CD4-positive, alpha-beta T cell treated with Interleukin-6 at 100 ng/mL for 8 hours (primary cell): ENCODE measurements around the gene SLC6A16.
"Not testable (repeated sequence)": the region's sequence is repeated elsewhere in the genome, so short reads cannot be mapped to it uniquely, and the experiment has no call there.

Experiments used
- DNase-seq: peaks from one replicate; pipeline ENCODE4 v3.0.0-alpha.2; 2020; ENCODE audit warnings: mixed read lengths, low spot score

SLC6A16 gene

DNA sequence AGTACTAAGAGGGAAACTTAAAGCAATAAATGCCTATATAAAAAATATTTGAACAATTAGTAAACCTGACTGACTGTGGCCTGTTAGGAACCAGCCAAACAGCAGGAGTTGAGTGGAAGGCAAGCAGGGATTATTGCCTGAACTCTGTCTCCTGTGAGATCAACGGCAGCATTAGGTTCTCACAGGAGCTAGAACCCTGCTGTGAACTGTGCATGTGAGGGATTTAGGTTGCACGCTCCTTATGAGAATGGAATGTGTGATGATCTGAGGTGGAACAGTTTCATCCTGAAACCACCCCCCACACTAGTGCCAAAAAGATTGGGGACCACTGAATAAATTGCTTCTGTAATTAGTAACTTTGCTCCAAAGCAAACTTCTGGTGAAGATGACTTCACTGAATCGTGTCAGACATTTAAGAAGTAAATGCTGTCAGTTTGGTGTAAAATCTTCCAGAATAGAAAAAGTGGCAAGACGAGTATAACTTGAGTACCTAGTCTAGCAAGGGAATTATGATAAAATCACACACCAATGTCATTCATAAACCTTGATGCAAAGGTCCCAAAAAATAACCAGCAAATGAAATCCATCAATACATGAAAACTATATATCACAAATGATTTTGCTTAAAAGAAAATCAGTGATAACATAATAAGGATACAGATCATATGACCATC lies 53.8 kb downstream of the SLC6A16 start:
- DNase-seq = no peak

DNA sequence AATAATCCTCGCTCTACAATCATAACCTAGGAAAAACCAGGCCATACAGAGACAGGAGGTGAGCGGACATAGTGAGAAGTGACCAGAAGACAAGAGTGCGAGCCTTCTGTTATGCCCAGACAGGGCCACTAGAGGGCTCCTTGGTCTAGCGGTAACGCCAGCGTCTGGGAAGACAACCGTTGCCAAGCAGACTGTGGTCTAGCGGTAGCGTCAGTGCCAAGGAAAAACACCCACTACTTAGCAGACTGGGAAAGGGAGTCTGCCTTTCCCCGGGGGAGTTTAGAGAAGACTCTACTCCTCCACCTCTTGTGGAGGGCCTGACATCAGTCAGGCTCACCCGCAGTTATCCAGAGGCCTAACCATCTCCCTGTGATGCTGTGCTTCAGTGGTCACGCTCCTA lies 58.6 kb downstream of the SLC6A16 start:
- DNase-seq = not testable (repeated sequence)

DNA sequence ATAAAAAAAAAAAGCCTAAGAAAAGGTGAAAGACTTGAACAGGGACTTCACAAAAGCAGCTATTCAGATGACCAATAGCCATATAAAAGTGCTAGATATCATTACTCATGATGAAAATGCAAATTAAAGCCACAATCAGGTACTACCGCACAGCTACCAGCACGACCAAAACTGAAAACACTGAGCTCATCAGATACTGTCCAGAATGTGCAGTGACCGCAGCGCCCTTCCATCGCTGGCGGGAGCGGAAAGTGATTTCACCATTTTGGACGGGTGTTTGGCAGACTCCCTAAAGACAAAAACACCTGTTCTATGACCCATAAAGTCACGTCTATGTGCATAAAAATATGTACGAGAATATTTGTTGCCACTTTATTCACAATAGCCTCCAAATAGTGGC lies 60.7 kb downstream of the SLC6A16 start:
- no peak for DNase-seq

DNA sequence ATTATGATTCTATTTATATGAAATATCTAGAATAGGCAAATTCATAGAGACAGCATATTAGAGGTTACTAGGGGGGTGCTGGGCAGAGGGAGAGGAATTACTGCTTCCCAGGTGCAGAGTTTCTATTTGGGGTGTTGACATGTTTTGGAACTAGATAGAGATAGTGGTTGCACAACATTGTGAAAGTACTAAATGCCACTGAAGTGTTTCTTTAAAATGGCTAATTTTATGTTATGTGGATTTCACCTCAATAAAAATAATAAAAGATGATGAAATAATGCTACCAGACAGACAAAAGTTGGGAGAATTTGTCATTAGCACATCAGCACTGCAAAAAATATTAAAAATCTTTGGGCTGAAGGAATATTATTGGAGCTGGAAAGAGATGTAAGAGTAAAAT lies 63.4 kb downstream of the SLC6A16 start:
- DNase-seq = no peak

DNA sequence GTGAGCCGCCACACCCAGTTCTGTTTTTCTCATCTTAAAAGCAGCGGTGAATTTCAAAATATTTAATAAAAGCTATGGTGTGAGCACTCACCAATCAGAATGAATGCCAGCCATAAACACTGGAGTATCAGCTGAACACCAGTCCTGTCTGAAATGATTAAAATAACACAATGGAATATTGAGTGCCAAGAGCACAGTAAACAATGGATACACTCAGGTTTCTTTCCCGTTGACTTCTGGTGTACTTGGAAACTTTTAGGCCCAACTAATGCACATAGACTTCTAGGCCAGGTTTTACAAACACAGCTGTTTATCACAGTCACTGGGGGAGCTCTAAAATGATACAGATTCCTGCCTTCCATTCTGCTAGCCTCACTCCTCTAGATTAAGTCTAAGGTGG lies 68.3 kb downstream of the SLC6A16 start:
- DNase-seq = no peak

DNA sequence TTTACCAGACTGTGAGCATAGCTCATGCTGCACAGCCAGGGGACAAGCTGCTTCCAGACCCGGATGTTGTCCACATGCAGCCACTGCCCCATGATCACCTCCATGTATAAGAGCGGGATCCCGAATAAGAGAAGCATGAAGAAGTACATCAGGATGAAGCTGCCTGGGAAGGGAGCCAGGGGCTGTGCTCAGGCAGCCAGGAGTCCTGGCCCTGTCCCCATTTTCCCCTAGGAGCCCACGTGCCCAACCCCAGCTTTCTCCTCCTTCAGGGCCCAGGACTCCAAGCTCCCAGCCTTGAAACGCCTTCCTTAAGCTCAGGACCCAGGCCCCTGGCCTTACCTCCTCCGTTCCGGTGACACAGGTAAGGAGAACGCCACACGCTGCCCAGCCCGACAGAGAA lies 69.3 kb downstream of the SLC6A16 start:
- no peak for DNase-seq

DNA sequence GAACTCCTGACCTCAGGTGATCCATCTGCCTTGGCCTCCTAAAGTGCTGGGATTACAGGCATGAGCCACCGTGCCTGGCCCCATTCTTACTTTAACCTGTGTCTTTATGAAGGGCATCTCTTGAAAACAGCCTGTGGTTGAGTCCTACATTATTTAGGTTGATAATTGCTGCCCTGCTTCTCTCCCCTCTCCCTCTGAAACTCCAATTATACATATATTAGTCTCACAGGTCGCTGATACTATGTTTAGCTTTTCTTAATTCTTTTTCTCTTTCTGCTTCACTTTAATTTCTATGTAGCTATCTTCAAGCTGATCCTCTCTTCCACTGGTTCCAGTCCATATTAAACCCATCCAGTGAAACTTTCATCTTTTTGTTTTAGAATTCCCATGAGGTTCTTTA lies 75.1 kb downstream of the SLC6A16 start:
- DNase-seq = no peak

DNA sequence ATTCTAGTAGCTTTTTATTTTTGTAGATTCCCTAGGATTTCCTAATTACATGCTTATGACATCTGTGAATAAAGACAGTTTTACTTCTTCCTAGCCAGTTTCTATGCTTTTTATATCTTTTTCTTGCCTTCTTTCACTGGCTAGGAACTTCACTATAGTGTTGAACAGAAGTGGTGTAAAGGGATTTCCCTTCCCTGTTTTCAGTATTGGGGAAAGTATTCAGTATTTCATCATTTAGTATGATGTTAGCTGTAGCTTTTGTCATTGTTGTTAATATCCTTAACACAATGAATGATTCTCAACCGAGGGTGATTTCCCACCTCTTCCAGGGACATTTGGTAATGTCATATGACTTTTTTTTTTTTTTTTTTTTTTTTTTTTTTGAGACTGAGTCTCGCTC lies 77.3 kb downstream of the SLC6A16 start:
- no peak for DNase-seq

DNA sequence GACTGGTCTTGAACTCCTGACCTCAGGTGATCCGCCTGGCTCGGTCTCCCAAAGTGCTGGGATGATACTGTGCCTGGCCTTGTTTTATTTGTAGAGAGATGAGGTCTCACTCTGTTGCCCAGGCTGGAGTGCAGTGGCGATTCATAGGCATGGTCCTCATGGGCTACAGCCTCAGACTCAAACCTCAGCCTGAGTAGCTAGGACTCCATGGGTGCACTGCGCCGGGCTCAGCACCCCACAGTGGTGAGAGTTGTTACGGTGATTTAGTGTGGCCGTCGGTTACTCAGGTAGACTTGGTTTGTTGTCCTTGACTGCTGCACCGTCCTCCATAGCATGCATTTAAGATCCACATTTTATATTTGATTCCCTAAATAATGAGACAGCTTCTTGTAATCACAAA lies 80.7 kb downstream of the SLC6A16 start:
- DNase-seq = no peak

DNA sequence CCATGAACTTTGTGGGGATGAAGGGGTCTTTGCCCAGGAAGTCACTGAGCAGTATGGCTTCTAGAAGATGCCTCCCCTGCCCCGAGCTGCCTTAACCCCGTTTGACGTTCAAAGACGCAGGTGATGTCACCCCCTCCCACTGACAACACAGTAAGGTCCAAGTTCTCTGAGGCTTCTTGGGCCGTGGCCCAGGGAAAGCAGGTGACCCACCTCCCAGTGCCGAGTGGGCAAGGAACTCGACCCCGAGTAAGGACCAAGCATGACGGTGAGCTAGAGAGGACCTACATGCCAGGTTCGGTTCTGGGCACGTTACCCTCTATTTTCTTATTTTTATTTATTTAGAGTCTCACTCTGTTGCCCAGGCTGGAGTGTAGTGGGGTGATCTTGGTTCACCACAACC lies 81.3 kb downstream of the SLC6A16 start:
- DNase-seq = no peak

DNA sequence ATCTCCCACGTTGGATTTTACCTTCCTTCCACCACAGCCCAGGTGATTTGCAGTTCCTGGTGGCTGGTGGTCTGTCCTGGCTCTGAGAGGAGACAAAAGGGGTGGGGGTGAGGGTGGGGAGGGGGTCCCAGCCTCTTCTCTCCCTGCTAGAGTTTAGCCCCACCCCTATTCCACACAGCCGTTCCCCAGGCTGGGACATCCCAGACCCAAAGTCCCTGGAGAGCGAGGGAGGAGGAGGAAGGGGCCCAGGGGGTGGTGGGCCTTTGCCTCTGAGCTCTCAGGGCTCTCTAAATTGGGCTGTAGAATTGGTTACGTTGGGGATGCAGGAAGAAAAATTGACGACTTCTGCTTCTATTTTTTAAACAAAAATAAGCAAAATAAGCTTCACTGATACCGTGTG lies 81.9 kb downstream of the SLC6A16 start:
- DNase-seq = no peak

DNA sequence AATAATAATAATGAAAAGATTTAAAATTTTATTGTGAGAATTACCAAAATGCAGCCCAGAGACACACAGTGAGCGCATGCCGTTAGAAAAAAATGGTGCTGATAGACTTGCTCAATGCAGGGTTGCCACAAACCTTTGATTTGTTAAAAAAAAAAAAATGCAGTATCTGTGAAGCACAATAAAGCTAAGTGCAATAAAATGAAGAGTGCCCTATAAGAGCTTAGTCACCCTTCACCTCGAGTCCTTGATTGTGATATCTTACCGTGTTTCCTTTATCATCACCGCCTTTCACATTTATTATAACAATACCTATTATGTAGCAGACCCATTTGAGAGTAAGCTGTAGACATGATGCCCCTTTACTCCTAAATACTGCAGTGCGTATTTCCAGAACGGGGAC lies 83.2 kb downstream of the SLC6A16 start:
- no peak for DNase-seq
